Duodenal mucosa (tissue), 2 donors: ENCODE results near the gene ZNF746.
"Not testable (repeated sequence)": the region's sequence is repeated elsewhere in the genome, so short reads cannot be mapped to it uniquely, and the experiment has no call there.

ENCODE experiments used
- H3K27ac ChIP-seq: one replicate; pipeline ENCODE4 v1.7.0; 2013; ENCODE audit warnings: low read depth, low read length
- H3K27me3 ChIP-seq, 2 donors: one replicate each; pipeline ENCODE4 v1.7.0; 2013; ENCODE audit warnings: low read length in 2 of 2, control low read depth in 1 of 2; ENCODE audit not compliant: insufficient read depth in 2 of 2, control insufficient read depth in 1 of 2
- H3K36me3 ChIP-seq, 2 donors: one replicate each; pipeline ENCODE4 v1.7.0; 2013; ENCODE audit warnings: low read length in 2 of 2, control low read depth in 1 of 2; ENCODE audit not compliant: insufficient read depth in 2 of 2, control insufficient read depth in 1 of 2
- H3K4me1 ChIP-seq, 2 donors: one replicate each; pipeline ENCODE4 v1.7.0; 2013; ENCODE audit warnings: low read length in 2 of 2, control low read depth in 1 of 2; ENCODE audit not compliant: insufficient read depth in 2 of 2, control insufficient read depth in 1 of 2
- H3K4me3 ChIP-seq, 2 donors: one replicate each; pipeline ENCODE4 v1.7.0; 2013; ENCODE audit warnings: low read length in 2 of 2, low read depth in 1 of 2
- H3K9ac ChIP-seq, 2 donors: one replicate each; pipeline ENCODE4 v1.7.0; 2013; ENCODE audit warnings: low read length in 2 of 2, low read depth in 1 of 2
- H3K9me3 ChIP-seq, 2 donors: one replicate each; pipeline ENCODE4 v1.7.0; 2013; ENCODE audit warnings: low read length in 2 of 2, control low read depth in 1 of 2; ENCODE audit not compliant: control insufficient read depth in 1 of 2

The ZNF746 gene

DNA sequence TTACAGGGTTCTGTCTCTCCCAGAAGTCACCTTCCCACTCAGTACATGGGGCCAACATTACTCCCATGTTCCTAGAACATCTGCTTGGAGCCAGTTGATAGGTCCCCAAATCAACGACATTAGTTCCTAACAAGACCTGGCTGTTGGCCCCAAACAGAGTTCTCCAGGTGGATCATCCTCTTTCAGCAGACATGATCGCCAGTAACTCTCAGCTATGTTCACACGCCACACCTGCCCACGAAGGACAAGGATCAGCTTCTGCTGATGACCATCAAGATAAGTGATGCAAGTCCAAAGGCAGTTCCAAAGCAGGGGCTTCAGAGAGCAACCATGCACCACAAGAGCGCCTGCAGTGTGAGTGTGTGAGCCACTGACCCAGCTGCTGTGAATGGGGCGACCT lies 47.7 kb downstream of the ZNF746 start:
- H3K27ac ChIP-seq: no peak overlapping the region
- no peaks in the 10 kb centered on the region for H3K27me3 ChIP-seq
- H3K4me3 ChIP-seq: no peak overlapping the region
- no peaks in the 10 kb centered on the region for H3K4me1 ChIP-seq
- no peaks in the 10 kb centered on the region for H3K9me3 ChIP-seq
- peaks cover 34 to 77% of the 10 kb centered on the region in 2 donors for H3K36me3 ChIP-seq
- no peak overlapping the region for H3K9ac ChIP-seq

DNA sequence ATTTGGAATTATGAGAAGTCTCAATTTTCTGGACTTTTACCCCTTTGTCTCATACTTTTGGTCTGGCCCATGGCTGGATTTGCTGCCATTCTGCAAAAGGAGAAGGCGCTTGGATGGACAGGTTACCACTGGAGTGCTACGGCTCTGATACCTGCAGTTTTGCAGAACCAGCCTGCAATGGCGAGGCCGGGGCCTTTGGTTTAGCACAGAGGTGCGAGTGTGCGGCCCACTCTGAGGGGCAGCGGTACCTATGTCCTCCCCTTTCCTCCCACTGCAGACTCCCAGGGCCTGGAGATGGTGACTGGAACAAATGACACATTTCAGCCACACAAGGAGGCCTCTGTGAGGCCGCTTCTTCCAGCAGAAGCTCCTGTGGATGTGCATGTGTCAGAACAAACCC lies 48.6 kb downstream of the ZNF746 start:
- Histone ChIP-seq H3K36me3 (peaks cover 30 to 68% of the 10 kb centered on the region in 2 donors), H3K9ac (no peak overlapping the region), H3K4me1 (no peaks in the 10 kb centered on the region), H3K27ac (no peak overlapping the region), H3K27me3 (no peaks in the 10 kb centered on the region), H3K9me3 (no peaks in the 10 kb centered on the region), H3K4me3 (no peak overlapping the region)

DNA sequence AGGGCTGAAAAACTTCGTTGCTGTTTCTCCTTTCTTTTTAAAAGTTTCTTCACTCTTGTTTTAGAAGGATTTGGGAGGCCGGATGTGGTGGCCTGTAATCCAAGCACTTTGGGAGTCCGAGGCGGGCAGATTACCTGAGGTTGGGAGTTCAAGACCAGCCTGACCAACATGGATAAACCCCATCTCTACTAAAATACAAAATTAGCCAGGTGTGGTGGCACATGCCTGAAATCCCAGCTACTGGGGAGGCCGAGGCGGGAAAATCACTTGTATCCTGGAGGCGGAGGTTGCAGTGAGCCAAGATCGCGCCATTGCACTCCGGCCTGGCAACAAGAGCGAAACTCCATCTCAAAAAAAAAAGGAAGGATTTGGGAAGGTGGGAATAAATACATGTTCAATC lies 51.6 kb downstream of the ZNF746 start:
- H3K27ac ChIP-seq, H3K4me1 ChIP-seq, H3K9me3 ChIP-seq, H3K4me3 ChIP-seq, H3K27me3 ChIP-seq, H3K9ac ChIP-seq: not testable (repeated sequence)
- H3K36me3 ChIP-seq: peaks cover 26 to 51% of the 10 kb centered on the region in 2 donors

DNA sequence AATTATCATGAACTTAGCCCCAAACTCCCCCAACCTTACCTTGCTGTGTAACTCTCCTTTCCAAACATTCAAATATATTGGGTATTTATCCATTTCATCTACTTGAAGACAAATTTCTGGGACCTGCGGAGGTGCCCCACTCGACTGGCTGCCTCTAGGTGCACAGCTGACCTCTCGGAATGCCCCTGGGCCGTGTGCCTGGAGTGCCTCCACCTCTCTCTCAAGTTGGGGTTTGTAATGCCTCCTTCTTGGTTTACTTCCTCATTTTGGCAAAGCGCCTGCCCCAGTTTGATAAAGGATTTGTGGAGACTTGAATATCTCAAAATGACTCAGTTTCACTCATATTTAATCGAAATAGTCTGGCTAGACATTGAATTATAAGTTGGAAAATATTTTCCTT lies 53.3 kb downstream of the ZNF746 start:
- peaks cover 11 to 37% of the 10 kb centered on the region in 2 donors for H3K36me3 ChIP-seq
- no peaks in the 10 kb centered on the region for H3K27me3 ChIP-seq
- no peaks in the 10 kb centered on the region for H3K9me3 ChIP-seq
- no peak overlapping the region for H3K9ac ChIP-seq
- no peak overlapping the region for H3K27ac ChIP-seq
- no peak overlapping the region for H3K4me3 ChIP-seq
- no peaks in the 10 kb centered on the region for H3K4me1 ChIP-seq

DNA sequence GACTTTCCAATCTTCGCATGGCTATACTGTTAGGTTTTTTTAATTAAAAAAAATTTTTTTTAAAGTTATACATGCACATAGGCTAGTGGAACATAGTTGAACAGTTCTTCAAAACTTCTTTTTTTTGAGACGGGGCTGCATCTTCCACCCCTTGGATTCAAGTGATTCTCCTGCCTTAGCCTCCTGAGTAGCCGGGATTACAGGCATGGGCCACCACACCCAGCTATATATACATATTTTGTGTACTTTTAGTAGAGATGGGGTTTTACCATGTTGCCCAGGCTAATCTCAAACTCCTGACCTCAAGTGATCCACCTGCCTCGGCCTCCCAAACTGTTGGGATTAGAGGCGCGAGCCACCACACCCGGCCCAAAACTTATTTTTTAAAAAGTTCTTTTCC lies 54.1 kb downstream of the ZNF746 start:
- Histone ChIP-seq H3K9ac (no peak overlapping the region), H3K36me3 (peaks cover 3 to 30% of the 10 kb centered on the region in 2 donors), H3K4me1 (no peaks in the 10 kb centered on the region), H3K27me3 (no peaks in the 10 kb centered on the region), H3K9me3 (no peaks in the 10 kb centered on the region), H3K27ac (no peak overlapping the region), H3K4me3 (no peak overlapping the region)

DNA sequence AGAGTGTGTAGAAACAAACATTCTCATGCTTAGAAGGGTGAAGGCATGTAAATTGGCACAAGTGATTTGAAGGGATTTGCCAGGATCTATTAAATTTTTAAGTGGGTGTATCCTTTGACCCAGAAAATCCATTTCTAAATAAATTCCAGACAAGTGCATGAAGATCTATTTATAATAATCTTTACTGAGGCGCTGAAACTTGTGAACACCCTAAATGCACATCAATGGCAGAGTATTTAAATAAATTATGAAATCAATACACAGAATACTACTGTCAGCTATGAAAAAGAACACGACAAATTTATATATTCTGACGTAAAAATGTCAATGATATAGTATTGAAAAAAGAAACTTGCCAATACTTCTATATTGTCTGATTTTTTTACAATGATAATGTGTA lies 54.7 kb downstream of the ZNF746 start:
- H3K27ac ChIP-seq: no peak overlapping the region
- H3K27me3 ChIP-seq: no peaks in the 10 kb centered on the region
- no peak overlapping the region for H3K9ac ChIP-seq
- H3K4me1 ChIP-seq: no peaks in the 10 kb centered on the region
- no peak overlapping the region for H3K4me3 ChIP-seq
- H3K9me3 ChIP-seq: no peaks in the 10 kb centered on the region
- H3K36me3 ChIP-seq: peaks cover 3 to 29% of the 10 kb centered on the region in 2 donors

DNA sequence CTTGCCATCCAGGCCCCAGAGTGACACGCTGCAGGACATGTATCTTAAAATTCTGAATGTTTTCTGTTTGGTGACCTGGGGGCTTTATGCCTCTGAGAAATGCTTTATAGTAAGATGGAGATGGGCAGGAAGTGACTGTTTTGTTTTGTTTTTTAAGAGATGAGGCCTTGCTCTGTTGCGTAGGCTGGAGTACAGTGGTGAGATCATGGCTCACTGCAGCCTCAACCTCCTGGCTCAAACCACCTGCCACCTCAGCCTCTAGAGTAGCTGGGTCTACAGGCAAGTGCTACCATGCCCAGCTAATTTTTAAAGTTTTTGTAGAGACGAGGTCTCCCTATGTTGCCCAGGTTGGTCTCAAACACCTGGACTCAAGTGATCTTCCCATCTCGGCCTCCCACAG lies 57.4 kb downstream of the ZNF746 start:
- H3K27ac ChIP-seq: no peak overlapping the region
- H3K4me1 ChIP-seq: no peaks in the 10 kb centered on the region
- H3K4me3 ChIP-seq: no peak overlapping the region
- H3K36me3 ChIP-seq: peaks cover 9 to 19% of the 10 kb centered on the region in 2 donors
- H3K9me3 ChIP-seq: no peaks in the 10 kb centered on the region
- H3K27me3 ChIP-seq: no peaks in the 10 kb centered on the region
- no peak overlapping the region for H3K9ac ChIP-seq

DNA sequence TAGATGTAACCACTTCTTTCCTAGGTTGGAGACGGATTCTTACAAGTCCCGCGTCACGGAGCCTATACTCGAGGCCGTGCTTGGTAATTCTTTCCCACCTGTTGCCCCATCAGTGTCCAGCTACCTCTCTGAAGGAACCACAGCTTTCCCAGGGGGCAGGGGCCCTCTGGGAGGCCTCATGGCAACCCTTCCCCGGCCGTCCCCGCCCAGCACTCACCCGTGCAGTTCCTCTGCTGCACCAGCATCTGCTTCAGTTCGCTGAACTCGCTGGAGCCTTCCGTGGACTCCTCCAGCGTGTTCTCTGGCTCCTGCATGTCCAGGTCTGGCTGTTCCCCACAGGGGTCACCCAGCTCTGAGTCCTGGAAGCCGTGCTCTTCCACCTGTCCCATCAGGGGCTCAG lies 61.3 kb downstream of the ZNF746 start:
- Histone ChIP-seq H3K9ac (no peak overlapping the region), H3K9me3 (no peaks in the 10 kb centered on the region), H3K27ac (no peak overlapping the region), H3K4me3 (no peak overlapping the region), H3K27me3 (no peaks in the 10 kb centered on the region), H3K4me1 (no peaks in the 10 kb centered on the region), H3K36me3 (peaks cover 16 to 45% of the 10 kb centered on the region in 2 donors)

DNA sequence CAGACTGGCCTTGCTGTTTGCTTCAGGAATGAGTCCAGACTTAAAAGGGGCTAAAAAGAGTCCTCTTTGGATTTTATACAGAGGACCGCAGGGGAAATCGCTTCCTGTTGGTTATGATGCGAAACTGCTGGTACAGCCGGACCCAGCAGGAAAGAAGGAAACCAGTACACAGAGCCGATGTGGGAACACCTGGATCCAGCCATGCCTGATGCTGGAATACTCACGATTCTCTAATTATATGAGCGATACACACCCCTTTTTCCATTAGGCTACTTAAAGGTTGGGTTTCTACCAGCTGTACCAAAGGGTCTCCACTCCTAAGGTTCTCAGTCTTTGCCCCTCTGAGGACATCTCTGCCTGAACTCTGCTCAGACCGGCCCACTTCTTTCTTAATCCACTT lies 64.5 kb downstream of the ZNF746 start:
- Histone ChIP-seq H3K9ac (no peak overlapping the region), H3K9me3 (no peaks in the 10 kb centered on the region), H3K36me3 (peaks cover 16 to 49% of the 10 kb centered on the region in 2 donors), H3K27me3 (no peaks in the 10 kb centered on the region), H3K27ac (no peak overlapping the region), H3K4me3 (no peak overlapping the region), H3K4me1 (no peaks in the 10 kb centered on the region)

DNA sequence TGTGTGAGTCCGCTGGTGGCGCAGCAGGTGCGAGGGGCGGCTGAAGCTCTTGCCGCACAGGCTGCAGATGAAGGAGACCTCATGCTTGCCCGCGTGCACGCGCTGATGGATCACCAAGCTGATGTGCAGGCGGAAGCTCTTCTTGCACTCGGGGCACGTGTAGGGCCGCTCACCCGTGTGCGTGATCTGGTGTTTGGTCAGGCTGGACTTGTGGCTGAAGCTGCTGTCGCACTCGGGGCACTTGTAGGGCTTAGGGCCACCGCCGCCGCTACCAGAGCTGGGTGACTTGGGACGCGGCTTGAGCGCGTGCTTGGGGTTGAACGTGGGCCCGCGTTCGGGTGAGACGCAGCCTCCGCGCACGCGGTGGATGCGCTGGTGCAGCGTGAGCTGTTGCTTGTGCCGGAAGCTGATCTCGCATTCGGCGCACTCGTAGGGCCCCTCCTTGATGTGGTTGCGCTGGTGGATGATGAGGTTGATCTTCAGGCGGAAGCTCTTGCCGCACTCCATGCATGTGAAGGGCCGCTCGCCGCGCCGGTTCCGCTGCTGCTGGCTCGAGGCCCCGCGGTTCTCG lies 65.4 kb downstream of the ZNF746 start:
- H3K4me1 ChIP-seq: no peaks in the 10 kb centered on the region
- no peaks in the 10 kb centered on the region for H3K27me3 ChIP-seq
- no peaks in the 10 kb centered on the region for H3K9me3 ChIP-seq
- no peak overlapping the region for H3K9ac ChIP-seq
- no peak overlapping the region for H3K4me3 ChIP-seq
- no peak overlapping the region for H3K27ac ChIP-seq
- peaks cover 16 to 49% of the 10 kb centered on the region in 2 donors for H3K36me3 ChIP-seq
